ENCODE results near the gene USP13. TPM values are rescaled to one million over a fixed set of nuclear protein-coding genes. Genes with fewer than 3 reads are reported as not detected.

Gene USP13
- total and polyA plus RNA-seq, 2 donors (not counting 3 experiments of a cell fraction or from before 2014, with no cell fraction given), result 5.8 to 24.0 TPM

- no peak overlapping the region for H3K9ac ChIP-seq (replicated peaks; ENCODE audit: extremely low read depth, insufficient read depth, low read length)
- DNase-seq (ENCODE audit: low read depth, low spot score), result no peak
- no peaks in the 10 kb centered on the region for H3K9me1 ChIP-seq (replicated peaks; ENCODE audit: control insufficient read depth, extremely low read depth, insufficient read depth, low read length)
- H3K9me3 ChIP-seq (replicated peaks; ENCODE audit: control insufficient read depth, insufficient read depth, low read length), result no peaks in the 10 kb centered on the region
- ChIA-PET POLR2A (no interaction called here), CTCF (no interaction called here)
- no peak for TF ChIP-seq JUN (IDR thresholded peaks at IDR 0.05; ENCODE audit: borderline replicate concordance, insufficient read depth, insufficient read length, low read depth)
- TF ChIP-seq MAX (IDR thresholded peaks at IDR 0.05; ENCODE audit: insufficient read depth, insufficient read length), result no peak
- no peak for TF ChIP-seq FOS (IDR thresholded peaks at IDR 0.05; ENCODE audit: borderline replicate concordance, insufficient read depth, low read length)
- no peak for TF ChIP-seq POLR2A (IDR thresholded peaks at IDR 0.05; ENCODE audit: low read depth, low read length)
- no peak for TF ChIP-seq POLR2AphosphoS5 (IDR thresholded peaks at IDR 0.05; ENCODE audit: insufficient read depth, low read depth, low read length)
- H3K27me3 ChIP-seq (ENCODE audit: control insufficient read depth in 2 of 2, insufficient read depth in 2 of 2, low read length in 2 of 2), result no peaks in the 10 kb centered on the region
- no peaks in the 10 kb centered on the region for H4K20me1 ChIP-seq (replicated peaks; ENCODE audit: control insufficient read depth, extremely low read depth, insufficient read depth, low read length)
- no peak overlapping the region for H3K27ac ChIP-seq (ENCODE audit: insufficient read depth, low read depth, low read length)
- intact Hi-C loops (cut with micrococcal nuclease), result no loop called here
- no peak overlapping the region for H3K4me2 ChIP-seq (ENCODE audit: insufficient read depth, low read length)
- no peak for FAIRE-seq
- H3K4me1 ChIP-seq (ENCODE audit: control insufficient read depth, extremely low read depth, insufficient read depth, low read length), result peaks cover 30% of the 10 kb centered on the region
- no TSS peak for BruUV-seq (replicated peaks)
- H3K4me3 ChIP-seq (replicated peaks in 1 of 3; ENCODE audit: insufficient read depth in 1 of 3, low read depth in 1 of 3, low read length in 3 of 3), result no peak overlapping the region
- dilution Hi-C loops (cut with MboI; ENCODE audit: extremely low pct_ligation_motif_present, low sequenced_read_pairs), result no loop called here
- H3K79me2 ChIP-seq (ENCODE audit: control insufficient read depth, insufficient read depth, low read length), result peaks cover 12% of the 10 kb centered on the region
- H3K36me3 ChIP-seq (ENCODE audit: control insufficient read depth in 2 of 2, extremely low read depth in 1 of 2, insufficient read depth in 2 of 2, low read length in 2 of 2), result no peaks in the 10 kb centered on the region
- no peak overlapping the region for H2AFZ ChIP-seq (ENCODE audit: low read depth, low read length)
Observed at GRCh38 chr3:179610066-179610465, 42.8 kb upstream of the USP13 start.

- Histone ChIP-seq H2AFZ (ENCODE audit: low read depth, low read length) (peak overlapping the region; percentile 32), H3K79me2 (ENCODE audit: control insufficient read depth, insufficient read depth, low read length) (peaks cover 7% of the 10 kb centered on the region), H3K9me3 (replicated peaks; ENCODE audit: control insufficient read depth, insufficient read depth, low read length) (no peaks in the 10 kb centered on the region), H3K27me3 (ENCODE audit: control insufficient read depth in 2 of 2, insufficient read depth in 2 of 2, low read length in 2 of 2) (no peaks in the 10 kb centered on the region), H4K20me1 (replicated peaks; ENCODE audit: control insufficient read depth, extremely low read depth, insufficient read depth, low read length) (no peaks in the 10 kb centered on the region), H3K4me2 (ENCODE audit: insufficient read depth, low read length) (peak overlapping the region; percentile 98), H3K27ac (ENCODE audit: insufficient read depth, low read depth, low read length) (peak overlapping the region; percentile 89), H3K4me1 (ENCODE audit: control insufficient read depth, extremely low read depth, insufficient read depth, low read length) (peaks cover 35% of the 10 kb centered on the region), H3K4me3 (replicated peaks in 1 of 3; ENCODE audit: insufficient read depth in 1 of 3, low read depth in 1 of 3, low read length in 3 of 3) (peak overlapping the region in 1 of 3 experiments; percentile 35), H3K36me3 (ENCODE audit: control insufficient read depth in 2 of 2, extremely low read depth in 1 of 2, insufficient read depth in 2 of 2, low read length in 2 of 2) (peaks cover 0 to 2% of the 10 kb centered on the region in 2 experiments), H3K9me1 (replicated peaks; ENCODE audit: control insufficient read depth, extremely low read depth, insufficient read depth, low read length) (no peaks in the 10 kb centered on the region), H3K9ac (replicated peaks; ENCODE audit: extremely low read depth, insufficient read depth, low read length) (peak overlapping the region; percentile 66)
- FAIRE-seq (peak; percentile 73), DNase-seq (ENCODE audit: low read depth, low spot score) (peak; percentile 83)
- TF ChIP-seq EZH2 (IDR thresholded peaks at IDR 0.05; ENCODE audit: borderline replicate concordance, low read depth, low read length, severe bottlenecking) (no peak), GATA2 (IDR thresholded peaks at IDR 0.05; ENCODE audit: insufficient read depth, insufficient read length, low read depth, low read length) (peak; percentile 79), POLR2A (IDR thresholded peaks at IDR 0.05; ENCODE audit: low read depth, low read length) (no peak), POLR2AphosphoS5 (IDR thresholded peaks at IDR 0.05; ENCODE audit: insufficient read depth, low read depth, low read length) (no peak), FOS (IDR thresholded peaks at IDR 0.05; ENCODE audit: borderline replicate concordance, insufficient read depth, low read length) (no peak), JUN (IDR thresholded peaks at IDR 0.05; ENCODE audit: borderline replicate concordance, insufficient read depth, insufficient read length, low read depth) (peak; percentile 52), MYC (IDR thresholded peaks at IDR 0.05; ENCODE audit: low read depth, low read length) (no peak)
- intact Hi-C loops (cut with micrococcal nuclease) (loop anchor here (1.0 to 2.0 kb wide), 3 partner anchors 10 to 57 kb away; partner anchors contain the start of genes MRPL47, NDUFB5 and USP13), dilution Hi-C loops (cut with MboI; ENCODE audit: extremely low pct_ligation_motif_present, low sequenced_read_pairs) (no loop called here)
- BruUV-seq (replicated peaks), result no TSS peak
- POLR2A ChIA-PET, result no interaction called here
- CTCF ChIA-PET, result interaction anchor here (1.0 to 5.3 kb wide), 4 partner anchors 9 to 154 kb away, joined by 3 to 23 read pairs (median 4); partner anchors contain the start of genes MRPL47 and NDUFB5
Observed at GRCh38 chr3:179613807-179614206, 39.0 kb upstream of the USP13 start.

All from endothelial cell of umbilical vein (primary cell).